ENCODE results near the gene CHST11. TPM values are rescaled to one million over a fixed set of nuclear protein-coding genes. Genes with fewer than 3 reads are reported as not detected.

Gene CHST11
- total RNA-seq, 1 donor from 2014 or later = 15.5 TPM

GRCh38 chr12:104423273-104423672 lies 33.5 kb upstream of the CHST11 start:
- H3K36me3 Mint-ChIP-seq = no peaks in the 10 kb centered on the region
- no peak overlapping the region for H3K4me3 Mint-ChIP-seq
- no peak for TF ChIP-seq CTCF (conservative IDR thresholded peaks at IDR 0.05)
- H3K27me3 Mint-ChIP-seq = no peaks in the 10 kb centered on the region
- H3K9me3 Mint-ChIP-seq = no peaks in the 10 kb centered on the region
- DNase-seq (ENCODE audit: extremely low spot score, unreplicated experiment) = no peak
- peaks cover 6% of the 10 kb centered on the region for H3K4me1 Mint-ChIP-seq (ENCODE audit: unreplicated experiment)
- no peak overlapping the region for H3K27ac Mint-ChIP-seq

- H3K27ac Mint-ChIP-seq = no peak overlapping the region
- no peaks in the 10 kb centered on the region for H3K27me3 Mint-ChIP-seq
- DNase-seq (ENCODE audit: extremely low spot score, unreplicated experiment) = no peak
- H3K4me1 Mint-ChIP-seq (ENCODE audit: unreplicated experiment) = peaks cover 6% of the 10 kb centered on the region
- no peaks in the 10 kb centered on the region for H3K9me3 Mint-ChIP-seq
- H3K4me3 Mint-ChIP-seq = no peak overlapping the region
- H3K36me3 Mint-ChIP-seq = no peaks in the 10 kb centered on the region
- TF ChIP-seq CTCF (conservative IDR thresholded peaks at IDR 0.05) = no peak
Observed at GRCh38 chr12:104423809-104424208, 32.9 kb upstream of the CHST11 start.

- no peak overlapping the region for H3K4me3 Mint-ChIP-seq
- no peaks in the 10 kb centered on the region for H3K9me3 Mint-ChIP-seq
- TF ChIP-seq CTCF (conservative IDR thresholded peaks at IDR 0.05) = no peak
- no peaks in the 10 kb centered on the region for H3K36me3 Mint-ChIP-seq
- no peaks in the 10 kb centered on the region for H3K27me3 Mint-ChIP-seq
- no peak for DNase-seq (ENCODE audit: extremely low spot score, unreplicated experiment)
- H3K4me1 Mint-ChIP-seq (ENCODE audit: unreplicated experiment) = peaks cover 6% of the 10 kb centered on the region
- H3K27ac Mint-ChIP-seq = no peak overlapping the region
Observed at GRCh38 chr12:104424955-104425354, 31.8 kb upstream of the CHST11 start.

GRCh38 chr12:104425614-104426013 lies 31.1 kb upstream of the CHST11 start:
- TF ChIP-seq CTCF (conservative IDR thresholded peaks at IDR 0.05) = no peak
- Mint-ChIP-seq H3K27ac (no peak overlapping the region), H3K4me3 (no peak overlapping the region)

GRCh38 chr12:104426926-104427546 lies 29.7 kb upstream of the CHST11 start:
- no peaks in the 10 kb centered on the region for H3K9me3 Mint-ChIP-seq
- H3K4me1 Mint-ChIP-seq (ENCODE audit: unreplicated experiment) = peaks cover 3% of the 10 kb centered on the region
- H3K36me3 Mint-ChIP-seq = no peaks in the 10 kb centered on the region

More at GRCh38 chr12:104425614-104426013, 31.1 kb upstream of the CHST11 start:
- Mint-ChIP-seq H3K9me3 (no peaks in the 10 kb centered on the region), H3K4me1 (ENCODE audit: unreplicated experiment) (peaks cover 6% of the 10 kb centered on the region), H3K27me3 (no peaks in the 10 kb centered on the region), H3K36me3 (no peaks in the 10 kb centered on the region)
- no peak for DNase-seq (ENCODE audit: extremely low spot score, unreplicated experiment)

More at GRCh38 chr12:104426926-104427546, 29.7 kb upstream of the CHST11 start:
- DNase-seq (ENCODE audit: extremely low spot score, unreplicated experiment) = no peak
- Mint-ChIP-seq H3K27ac (no peak overlapping the region), H3K27me3 (peaks cover 3% of the 10 kb centered on the region), H3K4me3 (no peak overlapping the region)
- TF ChIP-seq CTCF (conservative IDR thresholded peaks at IDR 0.05) = no peak
